ENCODE data around the gene FOXO6.
A peak's percentile ranks its signal among the peaks of the same experiment; 100 is the strongest.

The FOXO6 gene

GRCh38 chr1:41360786-41361494, at the start of gene FOXO6:
FOXO6 (plus strand) TSS chr1:41361434.
- peak within 1 kb of the TSS; percentile 64 for H3K27ac ChIP-seq
- TF ChIP-seq CTCF (conservative IDR thresholded peaks at IDR 0.05) = peak; percentile 75

- no peak overlapping the region for H3K27ac ChIP-seq
- TF ChIP-seq CTCF (conservative IDR thresholded peaks at IDR 0.05) = no peak
Measured at GRCh38 chr1:41312991-41313645, 48.1 kb upstream of the FOXO6 start.

- TF ChIP-seq CTCF (conservative IDR thresholded peaks at IDR 0.05) = peak; percentile 33; the same call in 1 of the 2 replicates
Measured at GRCh38 chr1:41313661-41314131, 47.5 kb upstream of the FOXO6 start.

GRCh38 chr1:41314376-41315145, 46.7 kb upstream of the FOXO6 start:
- H3K27ac ChIP-seq = no peak overlapping the region
- no peak for TF ChIP-seq CTCF (conservative IDR thresholded peaks at IDR 0.05)

More at GRCh38 chr1:41313661-41314131, 47.5 kb upstream of the FOXO6 start:
- H3K27ac ChIP-seq = no peak overlapping the region

- TF ChIP-seq CTCF (conservative IDR thresholded peaks at IDR 0.05) = no peak
- no peak overlapping the region for H3K27ac ChIP-seq
Measured at GRCh38 chr1:41315146-41315822, 46.0 kb upstream of the FOXO6 start.

GRCh38 chr1:41315871-41316270, 45.4 kb upstream of the FOXO6 start:
- no peak for TF ChIP-seq CTCF (conservative IDR thresholded peaks at IDR 0.05)
- H3K27ac ChIP-seq = no peak overlapping the region
